ENCODE data around the gene PDZK1IP1. TPM values are rescaled to one million over a fixed set of nuclear protein-coding genes. Genes with fewer than 3 reads are reported as not detected.
"Not testable (repeated sequence)": the region's sequence is repeated elsewhere in the genome, so short reads cannot be mapped to it uniquely, and the experiment has no call there.

Gene PDZK1IP1
- total RNA-seq, 2 experiments from 2014 or later = not detected

DNA sequence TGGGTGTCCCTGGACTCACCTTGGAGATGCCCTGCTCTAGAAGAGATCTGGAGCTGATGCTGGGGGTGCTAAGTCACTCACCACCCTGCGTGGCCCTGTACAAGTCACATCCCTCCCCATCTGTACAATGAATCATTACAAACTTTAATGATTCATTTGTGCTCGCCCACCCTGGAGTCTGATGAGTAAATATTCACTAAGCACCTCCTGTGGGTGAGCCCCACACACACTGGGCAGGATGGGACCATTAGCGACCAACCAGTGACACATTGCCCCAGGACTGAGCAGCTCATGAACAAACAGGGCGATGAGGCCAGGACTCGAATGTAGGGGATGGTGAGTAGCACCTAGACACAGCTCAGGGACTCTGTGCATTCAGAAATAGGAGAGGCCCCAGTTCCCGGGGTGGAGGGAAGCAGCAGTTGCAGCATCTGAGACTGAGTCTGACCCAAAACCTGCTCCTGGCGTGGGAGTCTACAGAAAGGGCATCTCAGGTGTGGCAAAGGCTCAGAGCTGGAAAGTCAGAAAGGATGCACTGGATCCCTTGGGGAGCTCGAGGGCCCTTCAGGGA lies 18.1 kb upstream of the PDZK1IP1 start:
- intact Hi-C loops (cut with micrococcal nuclease) = no loop called here
- Mint-ChIP-seq H3K27ac (no peak overlapping the region), H3K36me3 (ENCODE audit: low read depth) (no peaks in the 10 kb centered on the region), H3K4me1 (ENCODE audit: low read depth) (no peaks in the 10 kb centered on the region), H3K9me3 (peaks cover 2% of the 10 kb centered on the region), H3K27me3 (ENCODE audit: low read depth) (peaks cover 8% of the 10 kb centered on the region), H3K4me3 (no peak overlapping the region)
- no peak for DNase-seq
- CTCF ChIA-PET = interaction anchor here (0.5 kb wide), 1 partner anchor 371 kb away, joined by 3 read pairs; no protein-coding TSS in a partner anchor

DNA sequence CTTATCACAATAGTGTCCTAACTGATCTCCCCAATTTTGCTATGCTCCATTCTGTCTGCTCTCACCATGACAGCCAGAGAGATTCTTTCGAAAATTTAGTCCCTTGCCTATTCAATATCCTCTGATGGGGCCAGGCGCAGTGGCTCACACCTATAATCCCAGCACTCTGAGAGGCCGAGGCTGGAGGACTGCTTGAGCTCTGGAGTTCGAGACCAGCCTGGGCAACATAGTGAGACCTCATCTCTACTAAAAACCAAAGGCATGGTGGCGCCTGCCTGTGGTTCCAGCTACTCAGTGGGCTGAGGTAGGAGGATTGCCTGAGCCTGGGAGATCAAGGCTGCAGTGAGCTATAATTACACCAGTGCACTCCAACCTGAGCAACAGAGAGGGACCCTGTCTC lies 16.1 kb upstream of the PDZK1IP1 start:
- DNase-seq = no peak
- Mint-ChIP-seq H3K4me1 (ENCODE audit: low read depth) (no peaks in the 10 kb centered on the region), H3K9me3 (peaks cover 2% of the 10 kb centered on the region), H3K27me3 (ENCODE audit: low read depth) (peaks cover 7% of the 10 kb centered on the region), H3K36me3 (ENCODE audit: low read depth) (no peaks in the 10 kb centered on the region), H3K27ac (no peak overlapping the region), H3K4me3 (no peak overlapping the region)
- intact Hi-C loops (cut with micrococcal nuclease) = no loop called here
- CTCF ChIA-PET = interaction anchor here (1.5 kb wide), 1 partner anchor 12 kb away, joined by 8 read pairs; no protein-coding TSS in a partner anchor

DNA sequence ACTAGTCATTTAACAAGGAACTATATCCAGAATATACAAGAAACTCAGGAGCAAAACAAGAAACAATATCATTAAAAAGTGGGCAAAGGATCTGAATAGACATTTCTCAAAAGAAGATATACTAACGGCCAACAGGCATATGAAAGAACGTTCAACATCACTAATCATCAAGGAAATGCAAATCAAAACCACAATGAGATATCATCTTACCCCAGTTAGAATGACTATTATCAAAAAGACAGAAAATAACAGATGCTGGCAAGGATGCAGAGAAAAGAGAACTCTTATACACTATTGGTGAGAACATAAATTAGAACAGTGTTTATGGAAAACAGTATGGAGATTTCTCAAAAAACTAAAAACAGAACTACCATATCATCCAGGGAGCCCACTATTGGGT lies 13.7 kb upstream of the PDZK1IP1 start:
- H3K4me1 Mint-ChIP-seq (ENCODE audit: low read depth); H3K36me3 Mint-ChIP-seq (ENCODE audit: low read depth); intact Hi-C loops (cut with micrococcal nuclease); H3K27ac Mint-ChIP-seq; DNase-seq; H3K9me3 Mint-ChIP-seq; H3K4me3 Mint-ChIP-seq: not testable (repeated sequence)
- CTCF ChIA-PET = interaction anchor here (1.0 kb wide), 1 partner anchor 28 kb away, joined by 3 read pairs; no protein-coding TSS in a partner anchor
- H3K27me3 Mint-ChIP-seq (ENCODE audit: low read depth) = peaks cover 19% of the 10 kb centered on the region

DNA sequence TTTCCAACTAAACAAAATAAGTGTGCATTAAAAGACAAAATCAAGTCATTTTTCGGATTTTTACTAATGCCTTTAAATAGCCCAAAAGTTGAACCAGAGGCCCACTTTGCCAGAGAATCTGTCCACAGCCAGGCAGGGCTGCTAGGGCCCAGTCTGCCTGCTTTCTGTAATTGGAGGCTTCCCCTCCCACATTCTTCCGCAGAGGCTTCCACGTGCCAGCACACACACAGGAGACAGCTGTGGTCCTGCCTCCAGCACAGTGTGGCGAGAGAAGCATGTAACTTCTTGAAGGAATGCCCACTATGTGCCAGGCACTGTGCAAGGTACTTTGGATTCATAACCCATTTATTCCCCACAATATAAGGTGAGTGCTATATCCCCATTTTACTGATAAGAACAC lies 11.3 kb upstream of the PDZK1IP1 start:
- no peaks in the 10 kb centered on the region for H3K36me3 Mint-ChIP-seq (ENCODE audit: low read depth)
- no peaks in the 10 kb centered on the region for H3K4me1 Mint-ChIP-seq (ENCODE audit: low read depth)
- CTCF ChIA-PET = interaction anchor here (0.9 to 2.4 kb wide), 3 partner anchors 9 to 237 kb away, joined by 3 to 10 read pairs (median 3); partner anchors contain the start of gene FOXD2
- H3K4me3 Mint-ChIP-seq = no peak overlapping the region
- peaks cover 2% of the 10 kb centered on the region for H3K9me3 Mint-ChIP-seq
- peaks cover 24% of the 10 kb centered on the region for H3K27me3 Mint-ChIP-seq (ENCODE audit: low read depth)
- intact Hi-C loops (cut with micrococcal nuclease) = no loop called here
- no peak for DNase-seq
- H3K27ac Mint-ChIP-seq = no peak overlapping the region

DNA sequence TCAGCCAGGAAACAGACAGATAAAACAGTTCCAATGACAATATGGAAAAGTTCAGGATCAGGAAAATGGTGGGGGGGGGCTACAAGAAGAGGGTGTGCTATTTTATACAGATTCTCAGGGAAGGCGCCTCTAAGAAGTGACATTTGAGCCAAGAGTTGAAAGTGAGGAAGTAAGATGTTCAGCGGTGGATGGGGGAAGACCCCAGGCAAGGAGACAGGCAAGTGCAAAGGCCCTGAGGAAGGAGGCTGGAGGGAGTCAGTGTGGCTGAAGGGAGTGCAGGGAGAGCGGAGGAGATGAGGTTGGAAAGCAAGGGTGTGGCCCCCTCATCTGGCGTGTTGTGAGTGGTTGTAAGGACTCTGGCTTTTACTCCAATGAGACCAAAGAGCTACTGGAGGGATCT lies 8.4 kb upstream of the PDZK1IP1 start:
- no peak overlapping the region for H3K4me3 Mint-ChIP-seq
- H3K27me3 Mint-ChIP-seq (ENCODE audit: low read depth) = peaks cover 20% of the 10 kb centered on the region
- CTCF ChIA-PET = no interaction called here
- H3K36me3 Mint-ChIP-seq (ENCODE audit: low read depth) = no peaks in the 10 kb centered on the region
- no peak overlapping the region for H3K27ac Mint-ChIP-seq
- DNase-seq = no peak
- intact Hi-C loops (cut with micrococcal nuclease) = no loop called here
- no peaks in the 10 kb centered on the region for H3K4me1 Mint-ChIP-seq (ENCODE audit: low read depth)
- peaks cover 2% of the 10 kb centered on the region for H3K9me3 Mint-ChIP-seq

DNA sequence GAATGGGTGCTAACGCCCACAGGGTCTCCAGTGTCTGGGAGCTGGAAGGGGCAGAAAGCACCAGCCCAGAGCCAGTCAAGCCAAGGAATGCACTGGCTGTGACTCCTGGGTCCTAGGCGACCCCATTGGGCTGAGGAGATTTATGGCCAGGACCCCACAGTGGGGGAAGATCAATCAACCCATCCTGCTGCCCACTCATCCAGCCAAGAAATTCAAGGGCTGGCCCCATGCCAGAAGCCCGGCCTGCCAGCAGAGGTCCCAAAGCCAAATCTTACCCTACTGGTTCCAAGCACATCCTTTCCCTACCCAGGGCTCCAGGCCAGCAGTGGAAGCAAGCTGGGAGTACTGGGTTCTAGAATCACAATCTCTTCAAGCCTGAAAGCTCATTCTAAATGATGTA lies 6.8 kb upstream of the PDZK1IP1 start:
- DNase-seq = no peak
- H3K4me1 Mint-ChIP-seq (ENCODE audit: low read depth) = no peaks in the 10 kb centered on the region
- intact Hi-C loops (cut with micrococcal nuclease) = no loop called here
- peaks cover 20% of the 10 kb centered on the region for H3K27me3 Mint-ChIP-seq (ENCODE audit: low read depth)
- H3K9me3 Mint-ChIP-seq = no peaks in the 10 kb centered on the region
- H3K36me3 Mint-ChIP-seq (ENCODE audit: low read depth) = no peaks in the 10 kb centered on the region
- H3K4me3 Mint-ChIP-seq = no peak overlapping the region
- H3K27ac Mint-ChIP-seq = no peak overlapping the region
- CTCF ChIA-PET = interaction anchor here (0.8 kb wide), 1 partner anchor 18 kb away, joined by 3 read pairs; no protein-coding TSS in a partner anchor

DNA sequence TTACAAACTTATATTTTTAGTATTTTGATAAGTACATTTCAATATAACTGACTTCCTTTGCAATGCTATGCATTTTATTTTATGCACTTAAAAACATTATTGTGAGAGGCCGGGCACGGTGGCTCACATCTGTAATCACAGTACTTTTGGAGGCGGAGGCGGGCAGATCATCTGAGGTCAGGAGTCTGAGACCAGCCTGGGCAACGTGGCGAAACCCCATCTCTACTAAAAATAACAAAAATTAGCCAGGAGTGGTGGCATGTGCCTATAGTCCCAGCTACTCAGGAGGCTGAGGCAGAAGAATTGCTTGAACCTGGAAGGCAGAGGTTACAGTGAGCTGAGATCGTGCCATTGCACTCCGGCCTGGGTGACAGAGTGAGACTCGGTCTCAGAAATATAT lies 6.1 kb upstream of the PDZK1IP1 start:
- H3K27ac Mint-ChIP-seq; intact Hi-C loops (cut with micrococcal nuclease); H3K9me3 Mint-ChIP-seq; H3K36me3 Mint-ChIP-seq (ENCODE audit: low read depth); DNase-seq; H3K4me1 Mint-ChIP-seq (ENCODE audit: low read depth); H3K4me3 Mint-ChIP-seq: not testable (repeated sequence)
- peaks cover 20% of the 10 kb centered on the region for H3K27me3 Mint-ChIP-seq (ENCODE audit: low read depth)
- CTCF ChIA-PET = interaction anchor here (1.6 kb wide), 1 partner anchor 514 kb away, joined by 3 read pairs; no protein-coding TSS in a partner anchor

DNA sequence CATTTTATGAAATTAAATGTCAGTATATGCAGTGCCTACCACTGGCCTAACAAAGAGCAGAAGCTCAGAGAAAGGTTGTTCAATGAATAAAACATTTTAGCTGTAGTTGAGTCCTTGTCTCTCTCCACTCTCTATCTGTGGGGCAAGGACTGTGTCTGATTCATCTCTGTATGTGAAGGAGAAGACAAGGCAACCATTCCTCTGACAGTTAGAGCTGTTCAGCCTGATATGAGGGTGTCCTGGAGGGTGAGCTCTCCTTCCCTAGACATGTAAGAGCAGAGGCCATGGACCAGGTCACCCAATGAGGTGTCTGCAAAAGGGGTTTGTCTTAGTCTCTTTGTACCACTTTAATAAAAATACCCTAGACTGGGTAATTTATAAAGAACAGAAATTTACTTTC lies 4.5 kb upstream of the PDZK1IP1 start:
- no peak for DNase-seq
- Mint-ChIP-seq H3K9me3 (no peaks in the 10 kb centered on the region), H3K27ac (no peak overlapping the region), H3K4me1 (ENCODE audit: low read depth) (no peaks in the 10 kb centered on the region), H3K36me3 (ENCODE audit: low read depth) (no peaks in the 10 kb centered on the region), H3K27me3 (ENCODE audit: low read depth) (peaks cover 14% of the 10 kb centered on the region), H3K4me3 (no peak overlapping the region)
- intact Hi-C loops (cut with micrococcal nuclease) = loop anchor here (5.0 kb wide), 2 partner anchors 118 to 518 kb away; partner anchors contain the start of gene STIL
- CTCF ChIA-PET = interaction anchor here (0.7 to 4.0 kb wide), 6 partner anchors 10 to 227 kb away, joined by 3 to 21 read pairs (median 10); no protein-coding TSS in a partner anchor

DNA sequence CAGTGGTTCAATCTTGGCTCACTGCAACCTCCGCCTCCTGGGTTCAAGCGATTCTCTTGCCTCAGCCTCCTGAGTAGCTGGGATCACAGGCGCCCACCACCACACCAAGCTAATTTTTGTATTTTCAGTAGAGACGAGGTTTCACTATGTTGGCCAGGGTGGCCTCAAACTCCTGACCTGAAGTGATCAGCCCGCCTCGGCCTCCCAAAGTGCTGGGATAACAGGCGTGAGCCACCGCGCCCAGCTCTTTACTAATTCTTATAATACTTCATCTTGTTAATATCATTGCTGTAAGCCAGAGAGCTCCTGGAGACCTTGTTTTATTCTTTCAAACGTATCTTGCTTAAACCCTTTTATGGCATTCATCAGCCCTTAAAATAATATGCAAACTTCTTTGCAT lies 3.7 kb upstream of the PDZK1IP1 start:
- not testable (repeated sequence) for H3K4me3 Mint-ChIP-seq; H3K4me1 Mint-ChIP-seq (ENCODE audit: low read depth); H3K36me3 Mint-ChIP-seq (ENCODE audit: low read depth); H3K27me3 Mint-ChIP-seq (ENCODE audit: low read depth); H3K9me3 Mint-ChIP-seq; DNase-seq; H3K27ac Mint-ChIP-seq
- intact Hi-C loops (cut with micrococcal nuclease) = loop anchor here (1.0 to 5.0 kb wide), 4 partner anchors 69 to 519 kb away; partner anchors contain the start of gene STIL
- CTCF ChIA-PET = interaction anchor here (0.5 to 4.0 kb wide), 24 partner anchors 8 to 537 kb away, joined by 3 to 21 read pairs (median 4); partner anchors contain the start of gene FOXD2

DNA sequence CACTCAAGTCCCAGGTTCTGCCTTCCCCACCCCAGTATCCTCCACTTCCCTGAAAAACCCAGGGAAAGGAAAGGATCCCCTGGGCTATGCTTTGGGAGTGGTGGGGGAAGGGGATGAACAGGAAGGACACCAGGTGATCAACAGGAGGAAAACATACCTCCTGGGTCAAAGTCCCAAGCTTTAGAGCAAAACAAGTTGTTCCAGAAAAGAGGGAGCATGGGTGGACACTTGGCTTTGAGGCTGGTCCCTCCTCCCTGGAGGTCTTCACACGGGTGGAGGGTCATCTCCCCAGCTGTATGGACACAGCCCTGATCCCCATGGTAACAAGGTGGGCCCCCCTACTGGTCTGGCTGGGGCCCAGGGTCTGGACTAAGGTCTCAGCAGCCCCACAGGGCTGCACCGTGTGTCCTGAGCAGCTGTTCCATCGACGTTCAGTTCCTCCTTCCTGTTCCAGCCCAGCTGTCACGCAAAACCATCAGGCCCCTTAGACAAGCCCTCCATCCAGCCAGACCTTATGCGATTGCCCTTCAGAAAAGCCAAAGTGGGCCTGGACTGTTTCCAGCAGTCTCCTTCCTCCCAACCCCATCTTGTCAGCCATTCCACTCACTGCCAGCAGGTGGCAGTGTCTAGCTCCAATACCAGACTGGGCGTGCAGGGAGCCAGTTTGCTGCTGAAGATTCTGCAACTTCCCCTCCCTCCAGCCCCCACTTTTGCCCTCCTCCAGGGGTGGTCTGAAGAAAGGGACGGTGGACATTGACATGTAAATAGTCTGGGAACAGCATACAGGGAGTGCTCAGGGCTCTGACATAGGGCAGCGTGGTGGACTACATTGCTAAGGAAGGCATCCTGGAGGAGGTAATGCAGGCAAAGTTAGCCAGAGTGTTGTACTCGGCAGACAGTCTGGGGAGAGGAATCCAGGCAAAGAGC lies 2.9 kb upstream of the PDZK1IP1 start:
- intact Hi-C loops (cut with micrococcal nuclease) = loop anchor here (1.0 to 5.0 kb wide), 4 partner anchors 70 to 520 kb away; partner anchors contain the start of gene STIL
- Mint-ChIP-seq H3K27me3 (ENCODE audit: low read depth) (no peaks in the 10 kb centered on the region), H3K4me3 (no peak overlapping the region), H3K27ac (no peak overlapping the region), H3K9me3 (no peaks in the 10 kb centered on the region), H3K36me3 (ENCODE audit: low read depth) (no peaks in the 10 kb centered on the region), H3K4me1 (ENCODE audit: low read depth) (no peaks in the 10 kb centered on the region)
- CTCF ChIA-PET = interaction anchor here (0.5 to 4.0 kb wide), 31 partner anchors 9 to 538 kb away, joined by 3 to 21 read pairs (median 4); partner anchors contain the start of gene FOXD2
- peak; percentile 79 for DNase-seq

DNA sequence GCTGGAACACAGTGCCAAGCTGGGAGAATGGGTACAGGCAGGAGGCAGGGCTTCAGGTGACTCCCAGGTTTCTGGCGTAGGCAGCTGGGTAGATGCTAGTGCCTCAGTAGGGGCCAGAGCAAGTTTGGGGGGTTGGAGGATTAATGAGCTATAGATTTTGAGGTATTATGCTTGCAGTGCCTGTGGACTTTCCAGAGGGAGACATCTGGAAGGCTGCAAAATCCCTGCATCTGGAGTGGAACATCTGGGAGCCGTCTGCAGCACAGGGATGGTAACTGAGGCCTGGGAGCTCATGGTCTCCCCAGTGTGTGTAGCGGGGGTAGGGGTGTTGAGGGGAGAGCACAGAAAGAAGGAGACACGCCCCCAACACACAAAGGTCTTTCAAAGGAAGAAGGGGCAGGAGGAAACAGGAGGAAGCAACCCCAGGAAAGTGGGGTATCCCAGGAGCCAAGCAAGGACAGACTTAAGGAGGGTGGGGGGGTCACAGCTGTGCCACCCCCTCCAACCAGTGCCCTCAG lies 2.2 kb upstream of the PDZK1IP1 start:
- no peaks in the 10 kb centered on the region for H3K27me3 Mint-ChIP-seq (ENCODE audit: low read depth)
- no peak overlapping the region for H3K27ac Mint-ChIP-seq
- H3K4me3 Mint-ChIP-seq = no peak overlapping the region
- H3K9me3 Mint-ChIP-seq = no peaks in the 10 kb centered on the region
- DNase-seq = no peak
- intact Hi-C loops (cut with micrococcal nuclease) = loop anchor here (5.0 kb wide), 2 partner anchors 120 to 520 kb away; partner anchors contain the start of gene STIL
- H3K36me3 Mint-ChIP-seq (ENCODE audit: low read depth) = no peaks in the 10 kb centered on the region
- no peaks in the 10 kb centered on the region for H3K4me1 Mint-ChIP-seq (ENCODE audit: low read depth)
- CTCF ChIA-PET = interaction anchor here (0.6 to 4.0 kb wide), 14 partner anchors 8 to 535 kb away, joined by 3 to 21 read pairs (median 4); no protein-coding TSS in a partner anchor

DNA sequence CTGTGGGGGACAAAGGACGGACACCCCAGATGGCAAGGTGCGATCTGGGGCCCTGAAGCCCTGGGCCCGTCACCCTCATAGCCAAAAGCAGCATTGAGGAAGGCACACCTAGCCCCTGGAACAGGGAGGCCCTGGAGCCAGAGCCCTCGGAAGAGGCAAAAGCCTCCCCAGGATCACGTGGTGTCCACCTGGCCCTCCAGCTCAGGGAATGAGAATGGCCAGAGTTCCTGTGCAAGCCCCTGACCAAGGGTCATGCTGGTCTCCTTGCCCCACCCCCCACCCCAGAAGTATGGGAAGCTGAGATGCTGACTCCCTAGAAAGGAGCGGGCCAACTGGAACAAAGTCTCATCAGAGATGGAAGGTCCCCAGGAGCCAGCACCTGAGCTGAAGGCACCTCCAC lies 1.0 kb upstream of the PDZK1IP1 start:
- Mint-ChIP-seq H3K27me3 (ENCODE audit: low read depth) (no peaks in the 10 kb centered on the region), H3K9me3 (no peaks in the 10 kb centered on the region), H3K27ac (no peak overlapping the region), H3K36me3 (ENCODE audit: low read depth) (no peaks in the 10 kb centered on the region), H3K4me1 (ENCODE audit: low read depth) (no peaks in the 10 kb centered on the region), H3K4me3 (no peak overlapping the region)
- no peak for DNase-seq
- CTCF ChIA-PET = interaction anchor here (0.7 to 1.3 kb wide), 2 partner anchors 33 to 244 kb away, joined by 4 read pairs; no protein-coding TSS in a partner anchor
- intact Hi-C loops (cut with micrococcal nuclease) = loop anchor here (5.0 kb wide), 2 partner anchors 121 to 521 kb away; partner anchors contain the start of gene STIL

Data from activated naive CD4-positive, alpha-beta T cell treated with anti-CD3 and anti-CD28 coated beads for 36 hours (primary cell).